Tibial nerve (tissue), 4 donors: ENCODE results near the gene MTG2. TPM values are rescaled to one million over a fixed set of nuclear protein-coding genes. Genes with fewer than 3 reads are reported as not detected.

ENCODE experiments used
- DNase-seq, 2 donors: peaks; one replicate each; pipeline ENCODE4 v3.0.0-alpha.2; 2019; ENCODE audit warnings: low spot score in 2 of 2
- H3K27ac ChIP-seq, 4 donors: fragments of 200-600 bp; sonication (generic) in 3 of 4; one replicate each; pipeline ENCODE4 v1.5.1; 2017 to 2019; ENCODE audit warnings: mild to moderate bottlenecking in 1 of 4
- H3K27me3 ChIP-seq, 2 donors: fragments of 200-600 bp; sonication (generic) in 1 of 2; one replicate each; pipeline versions ENCODE4 v1.5.1 to v1.6.0; 2017 to 2019
- H3K36me3 ChIP-seq, 3 donors: fragments of 200-600 bp; sonication (generic); one replicate each; pipeline ENCODE4 v1.5.1; 2018 to 2019
- H3K4me1 ChIP-seq, 4 donors: fragments of 200-600 bp; sonication (generic) in 3 of 4; one replicate each; pipeline ENCODE4 v1.5.1; 2017 to 2019
- H3K4me3 ChIP-seq, 4 donors: fragments of 200-600 bp; sonication (generic) in 3 of 4; one replicate each; pipeline ENCODE4 v1.5.1; 2017 to 2019; ENCODE audit warnings: mild to moderate bottlenecking in 1 of 4, moderate library complexity in 1 of 4
- H3K9me3 ChIP-seq, 4 donors: fragments of 200-600 bp; sonication (generic) in 3 of 4; one replicate each; pipeline ENCODE4 v1.5.1; 2017 to 2019
- EP300 ChIP-seq, 2 donors: sonication (generic); formaldehyde crosslinking; IDR thresholded peaks; one replicate each; pipeline ENCODE4 v1.6.1; 2017; ENCODE audit warnings: antibody characterized with exemption in 2 of 2, mild to moderate bottlenecking in 1 of 2
- POLR2A ChIP-seq, 2 donors: fragments of 450-650 bp; IDR thresholded peaks; one replicate each; pipeline ENCODE4 v1.6.1; 2017; ENCODE audit warnings: antibody characterized with exemption in 2 of 2, mild to moderate bottlenecking in 2 of 2, moderate library complexity in 2 of 2
- WGBS, 2 donors: methylation state at CpG; one replicate each; pipeline ENCODE4 v1.1.5; 2018; 5-methylcytosine and 5-hydroxymethylcytosine counted together
- total RNA-seq, 4 donors: library from RNA; depleted of rRNA; stranded (reverse); fragments of >200 nt; gene quantifications; one replicate each; pipeline ENCODE4 v1.1.0, GENCODE V29; 2016
- TF ChIP-seq, protein P1 (sequence below), 5 experiments: fragments of 200-600 bp in 3 of 5; fragments of 450-650 bp in 2 of 5; sonication (generic) in 3 of 5; IDR thresholded peaks; one replicate each; pipeline ENCODE4 v1.5.1; 2016 to 2019; ENCODE audit warnings: antibody characterized with exemption in 5 of 5, mild to moderate bottlenecking in 3 of 5, moderate library complexity in 2 of 5

The MTG2 gene
- total RNA-seq, 4 donors from 2014 or later = 24.7 to 46.9 (median 41.6) TPM

DNA sequence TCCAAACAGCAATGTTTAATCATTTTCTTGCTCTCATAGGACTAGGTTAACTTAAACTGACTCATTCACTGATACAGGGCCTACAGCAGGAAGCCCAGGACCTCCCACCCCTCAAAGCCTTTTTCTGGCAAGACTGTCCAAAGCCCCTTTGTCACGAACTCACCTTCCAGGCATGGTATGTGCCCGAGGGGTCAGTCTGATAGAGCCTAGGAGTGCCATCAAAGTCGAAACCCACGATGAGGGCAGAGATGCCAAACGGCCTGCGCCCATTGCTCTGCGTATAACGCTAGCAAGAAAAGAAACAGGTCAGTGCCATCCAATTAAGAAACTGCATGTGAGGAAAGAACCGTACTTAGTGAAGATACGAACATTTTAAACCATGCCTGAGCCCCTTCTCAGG lies 43.9 kb upstream of the MTG2 start:
- no peak overlapping the region for H3K27ac ChIP-seq
- H3K9me3 ChIP-seq = no peaks in the 10 kb centered on the region
- peaks cover 7 to 61% (median 25%) of the 10 kb centered on the region in 3 donors for H3K36me3 ChIP-seq
- TF ChIP-seq, protein P1, sequence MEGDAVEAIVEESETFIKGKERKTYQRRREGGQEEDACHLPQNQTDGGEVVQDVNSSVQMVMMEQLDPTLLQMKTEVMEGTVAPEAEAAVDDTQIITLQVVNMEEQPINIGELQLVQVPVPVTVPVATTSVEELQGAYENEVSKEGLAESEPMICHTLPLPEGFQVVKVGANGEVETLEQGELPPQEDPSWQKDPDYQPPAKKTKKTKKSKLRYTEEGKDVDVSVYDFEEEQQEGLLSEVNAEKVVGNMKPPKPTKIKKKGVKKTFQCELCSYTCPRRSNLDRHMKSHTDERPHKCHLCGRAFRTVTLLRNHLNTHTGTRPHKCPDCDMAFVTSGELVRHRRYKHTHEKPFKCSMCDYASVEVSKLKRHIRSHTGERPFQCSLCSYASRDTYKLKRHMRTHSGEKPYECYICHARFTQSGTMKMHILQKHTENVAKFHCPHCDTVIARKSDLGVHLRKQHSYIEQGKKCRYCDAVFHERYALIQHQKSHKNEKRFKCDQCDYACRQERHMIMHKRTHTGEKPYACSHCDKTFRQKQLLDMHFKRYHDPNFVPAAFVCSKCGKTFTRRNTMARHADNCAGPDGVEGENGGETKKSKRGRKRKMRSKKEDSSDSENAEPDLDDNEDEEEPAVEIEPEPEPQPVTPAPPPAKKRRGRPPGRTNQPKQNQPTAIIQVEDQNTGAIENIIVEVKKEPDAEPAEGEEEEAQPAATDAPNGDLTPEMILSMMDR (IDR thresholded peaks at IDR 0.05) = no peak
- TF ChIP-seq POLR2A (IDR thresholded peaks at IDR 0.05) = no peak
- TF ChIP-seq EP300 (IDR thresholded peaks at IDR 0.05) = no peak
- H3K4me1 ChIP-seq = peaks cover 4 to 46% (median 23%) of the 10 kb centered on the region in 4 donors
- 90% methylated on average over 10 of the region's 10 CpGs for WGBS, 2 donors
- H3K27me3 ChIP-seq = no peaks in the 10 kb centered on the region
- no peak for DNase-seq
- no peak overlapping the region for H3K4me3 ChIP-seq

DNA sequence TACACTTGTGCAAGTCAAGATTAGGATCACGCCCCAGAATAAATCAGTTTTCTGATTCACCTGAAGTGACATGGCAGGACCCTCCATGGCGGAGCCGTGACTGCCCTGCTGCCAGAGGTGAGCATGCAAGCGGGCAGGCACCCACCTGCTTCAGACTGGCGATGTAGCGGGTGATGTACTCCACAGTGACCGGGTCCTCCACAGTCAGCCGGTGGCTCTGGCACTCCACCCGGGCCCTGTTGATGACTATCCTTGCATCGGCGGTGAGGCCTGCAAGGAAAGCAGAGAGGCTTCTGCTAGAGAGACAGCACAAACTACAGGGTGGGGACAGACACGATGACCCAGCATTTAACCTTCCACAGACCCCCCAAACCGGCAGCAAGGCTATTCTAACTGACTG lies 43.2 kb upstream of the MTG2 start:
- 90% methylated on average over 11 to 13 of the region's 13 CpGs for WGBS, 2 donors
- no peak overlapping the region for H3K4me3 ChIP-seq
- H3K36me3 ChIP-seq = peaks cover 7 to 55% (median 25%) of the 10 kb centered on the region in 3 donors
- no peaks in the 10 kb centered on the region for H3K27me3 ChIP-seq
- DNase-seq = no peak
- H3K4me1 ChIP-seq = peaks cover 4 to 42% (median 22%) of the 10 kb centered on the region in 4 donors
- no peaks in the 10 kb centered on the region for H3K9me3 ChIP-seq
- no peak overlapping the region for H3K27ac ChIP-seq
- TF ChIP-seq EP300 (IDR thresholded peaks at IDR 0.05) (no peak), POLR2A (IDR thresholded peaks at IDR 0.05) (no peak)
- TF ChIP-seq, protein P1 (IDR thresholded peaks at IDR 0.05) = no peak

DNA sequence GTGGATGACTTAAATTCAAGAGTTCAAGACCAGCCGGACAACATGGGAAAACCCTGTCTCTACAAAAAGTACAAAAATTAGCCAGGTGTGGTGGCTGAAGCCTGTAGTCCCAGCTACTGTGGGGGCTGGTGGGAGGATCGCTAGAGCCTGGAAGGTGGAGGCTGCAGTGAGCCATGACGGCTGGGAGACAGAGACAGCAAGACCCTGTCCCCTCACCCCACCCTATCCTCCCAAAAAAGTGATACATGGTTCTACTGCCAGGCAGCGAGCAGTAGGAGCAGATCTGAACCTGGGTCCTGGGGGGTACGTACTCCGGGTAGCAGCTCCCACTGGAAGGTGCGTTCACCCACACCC lies 41.8 kb upstream of the MTG2 start:
- Histone ChIP-seq H3K27ac (peak overlapping the region in 2 of 4 donors; percentile 96 to 99), H3K4me1 (peaks cover 4 to 46% (median 28%) of the 10 kb centered on the region in 4 donors), H3K27me3 (no peaks in the 10 kb centered on the region), H3K9me3 (no peaks in the 10 kb centered on the region), H3K36me3 (peaks cover 7 to 44% (median 25%) of the 10 kb centered on the region in 3 donors), H3K4me3 (peak overlapping the region in 1 of 4 donors; percentile 96)
- TF ChIP-seq, protein P1 (IDR thresholded peaks at IDR 0.05) = no peak
- TF ChIP-seq EP300 (IDR thresholded peaks at IDR 0.05) (no peak), POLR2A (IDR thresholded peaks at IDR 0.05) (no peak)
- no peak for DNase-seq
- WGBS, 2 donors = 78 to 83% methylated on average over 7 of the region's 7 CpGs

DNA sequence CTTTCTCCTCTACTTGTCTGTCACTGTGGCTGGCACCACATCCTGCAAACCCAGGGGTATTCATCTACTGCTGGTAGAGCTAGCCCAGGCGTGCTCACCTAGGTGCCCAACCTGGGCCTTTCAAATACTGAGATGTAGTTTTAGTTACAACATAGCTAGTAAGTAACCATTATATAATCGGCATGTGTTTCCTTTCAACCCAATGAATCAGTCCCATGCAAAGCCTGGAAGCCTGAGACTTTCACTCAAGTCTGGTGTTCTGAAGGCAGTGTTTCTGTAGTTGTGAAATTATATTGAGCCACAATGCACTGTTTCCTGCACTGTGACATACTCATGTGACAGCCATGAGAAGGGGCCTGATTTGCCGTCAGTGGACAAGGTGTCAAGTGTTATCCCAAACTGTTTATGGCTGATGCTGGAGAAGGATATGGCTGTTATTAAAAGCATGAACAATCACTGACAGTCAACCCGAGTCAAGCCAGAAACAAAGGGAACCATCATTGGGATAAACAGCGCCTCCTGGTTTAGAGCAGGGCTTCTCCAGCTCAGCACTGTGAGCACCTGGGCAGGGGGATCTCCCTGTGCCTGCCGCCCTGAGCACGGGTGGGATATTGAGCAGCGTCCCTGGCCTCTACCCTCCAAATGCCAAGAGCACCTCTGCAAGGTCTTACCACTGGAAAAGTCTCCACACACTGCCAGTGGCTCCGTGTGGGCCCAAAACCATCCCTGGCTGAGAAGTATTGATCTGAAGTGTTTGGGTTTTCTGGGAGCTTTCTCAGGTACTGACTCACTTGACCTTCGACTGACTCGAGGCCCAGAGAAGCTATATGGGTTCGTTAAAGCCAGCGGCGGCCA lies 41.2 kb upstream of the MTG2 start:
- TF ChIP-seq POLR2A (IDR thresholded peaks at IDR 0.05) (no peak), EP300 (IDR thresholded peaks at IDR 0.05) (no peak)
- TF ChIP-seq, protein P1 (IDR thresholded peaks at IDR 0.05) = no peak
- Histone ChIP-seq H3K4me3 (peak overlapping the region; percentile 71 to 96 (median 78)), H3K36me3 (peaks cover 7 to 38% (median 25%) of the 10 kb centered on the region in 3 donors), H3K27me3 (no peaks in the 10 kb centered on the region), H3K9me3 (no peaks in the 10 kb centered on the region), H3K4me1 (peaks cover 4 to 48% (median 29%) of the 10 kb centered on the region in 4 donors), H3K27ac (peak overlapping the region; percentile 89 to 99 (median 96))
- DNase-seq = no peak
- whole genome bisulfite sequencing, 2 donors = 18 to 22% methylated on average over 14 of the region's 14 CpGs
